HepG2 (cell line): ENCODE results near the gene LRP1B.

Experiments
- CTCF ChIP-seq: sonication (generic); formaldehyde crosslinking; IDR thresholded peaks from 2 replicates; pipeline ENCODE4 v1.5.0; 2020; ENCODE audit warnings: mild to moderate bottlenecking, missing genetic modification reagents, moderate library complexity
- E2F1 ChIP-seq: sonication (generic); formaldehyde crosslinking; IDR thresholded peaks from 2 replicates; pipeline ENCODE4 v1.5.0; 2020; ENCODE audit warnings: missing genetic modification reagents
- FIP1L1 ChIP-seq: fragments of 200-400 bp; formaldehyde crosslinking; IDR thresholded peaks from 2 replicates; pipeline ENCODE4 v1.6.1; 2018; ENCODE audit warnings: low read depth, mild to moderate bottlenecking, low read length, moderate library complexity, borderline replicate concordance; ENCODE audit not compliant: insufficient read depth
- HDAC6 ChIP-seq: fragments of 200-600 bp; sonication (generic); IDR thresholded peaks from 2 replicates; pipeline ENCODE4 v1.7.0; 2017; ENCODE audit warnings: mild to moderate bottlenecking, antibody characterized with exemption, low read length, low read depth
- NFAT5 ChIP-seq: sonication (generic); formaldehyde crosslinking; IDR thresholded peaks from 2 replicates; pipeline ENCODE4 v1.4.0; 2020; ENCODE audit warnings: missing genetic modification reagents
- POLR2A ChIP-seq, 2 experiments: IDR thresholded peaks; 2 replicates each; pipeline ENCODE4 v1.6.1; 2011; ENCODE audit warnings: low read depth in 2 of 2, low read length in 2 of 2, mild to moderate bottlenecking in 1 of 2, moderate library complexity in 1 of 2; ENCODE audit not compliant: insufficient read depth in 1 of 2
- REXO4 ChIP-seq: sonication (generic); formaldehyde crosslinking; IDR thresholded peaks from 2 replicates; pipeline ENCODE4 v1.8.0; 2022; ENCODE audit warnings: missing genetic modification reagents, mild to moderate bottlenecking, borderline replicate concordance
- SNAI1 ChIP-seq: sonication (generic); formaldehyde crosslinking; IDR thresholded peaks from 2 replicates; pipeline ENCODE4 v1.5.0; 2020; ENCODE audit warnings: mild to moderate bottlenecking, missing genetic modification reagents, borderline replicate concordance
- SP1 ChIP-seq, 2 experiments: fragments of 450-650 bp in 1 of 2; sonication (generic) in 1 of 2; formaldehyde crosslinking in 1 of 2; IDR thresholded peaks; 2 replicates each; pipeline versions ENCODE4 v1.4.0 to v1.6.1; 2016 to 2020; ENCODE audit warnings: missing genetic modification reagents in 1 of 2
- TAF1 ChIP-seq: sonication (generic); formaldehyde crosslinking; IDR thresholded peaks from 2 replicates; pipeline ENCODE4 v1.4.0; 2020; ENCODE audit warnings: missing genetic modification reagents
- ZFX ChIP-seq: sonication (generic); formaldehyde crosslinking; IDR thresholded peaks from 2 replicates; pipeline ENCODE4 v1.4.0; 2020; ENCODE audit warnings: mild to moderate bottlenecking, low read depth, missing genetic modification reagents, moderate library complexity
- ZNF121 ChIP-seq: sonication (generic); formaldehyde crosslinking; IDR thresholded peaks from 2 replicates; pipeline ENCODE4 v1.5.0; 2020; ENCODE audit warnings: mild to moderate bottlenecking, missing genetic modification reagents
- ZNF589 ChIP-seq: sonication (generic); formaldehyde crosslinking; conservative IDR thresholded peaks from 2 replicates; pipeline ENCODE4 v1.8.0; 2022; ENCODE audit warnings: mild to moderate bottlenecking, moderate library complexity, missing genetic modification reagents
- ZNF607 ChIP-seq: sonication (generic); formaldehyde crosslinking; IDR thresholded peaks from 2 replicates; pipeline ENCODE4 v1.5.1; 2020; ENCODE audit warnings: missing genetic modification reagents, mild to moderate bottlenecking, borderline replicate concordance

- TF ChIP-seq ZFX (CRISPR knock-in tag) (no peak), CTCF (CRISPR knock-in tag) (no peak), TAF1 (CRISPR knock-in tag) (no peak), HDAC6 (no peak), NFAT5 (CRISPR knock-in tag) (no peak), SNAI1 (no peak), FIP1L1 (no peak), ZNF607 (no peak), SP1 (IDR thresholded peaks at IDR 0.05) (no peak), SP1 (CRISPR knock-in tag; IDR thresholded peaks at IDR 0.05) (no peak), E2F1 (no peak), ZNF589 (CRISPR knock-in tag) (no peak), ZNF121 (CRISPR knock-in tag) (no peak), REXO4 (CRISPR knock-in tag) (no peak), POLR2A (IDR thresholded peaks at IDR 0.05; ENCODE audit: insufficient read depth in 1 of 2, low read depth in 2 of 2, low read length in 2 of 2) (no peak)
Measured at GRCh38 chr2:140295767-140296166, 1835.0 kb downstream of the LRP1B start.
